HG02763 (cell line): Measurements from ENCODE around the gene NGFR.
"Not testable (repeated sequence)": the region's sequence is repeated elsewhere in the genome, so short reads cannot be mapped to it uniquely, and the experiment has no call there.

ENCODE experiments used
- ATAC-seq: cut with Tn5 transposase; IDR thresholded peaks from one replicate; pipeline ENCODE4 v1.9.1; 2021; ENCODE audit warnings: mild to moderate bottlenecking, moderate library complexity; ENCODE audit not compliant: unreplicated experiment

The NGFR gene

GRCh38 chr17:49494399-49494985 is 601 bp upstream of the NGFR start:
- no peak for ATAC-seq

GRCh38 chr17:49495842-49496182 is 719 bp downstream of the NGFR start:
- no peak for ATAC-seq

GRCh38 chr17:49496183-49496866 is 1.2 kb downstream of the NGFR start:
- no peak for ATAC-seq

- ATAC-seq, result no peak
Observed at GRCh38 chr17:49496867-49497147, 1.7 kb downstream of the NGFR start.

- ATAC-seq, result no peak
Observed at GRCh38 chr17:49497148-49498028, 2.3 kb downstream of the NGFR start.

- no peak for ATAC-seq
Observed at GRCh38 chr17:49498029-49498615, 3.0 kb downstream of the NGFR start.

GRCh38 chr17:49501496-49501895 is 6.4 kb downstream of the NGFR start:
- no peak for ATAC-seq

GRCh38 chr17:49502254-49502653 is 7.2 kb downstream of the NGFR start:
- no peak for ATAC-seq

GRCh38 chr17:49502680-49503079 is 7.6 kb downstream of the NGFR start:
- ATAC-seq, result not testable (repeated sequence)

- ATAC-seq, result no peak
Observed at GRCh38 chr17:49504369-49504768, 9.3 kb downstream of the NGFR start.

- no peak for ATAC-seq
Observed at GRCh38 chr17:49505854-49506253, 10.8 kb downstream of the NGFR start.

GRCh38 chr17:49506282-49506681 is 11.2 kb downstream of the NGFR start:
- no peak for ATAC-seq

GRCh38 chr17:49508061-49508865 is 13.2 kb downstream of the NGFR start:
- ATAC-seq, result no peak

- ATAC-seq, result no peak
Observed at GRCh38 chr17:49508866-49509587, 13.9 kb downstream of the NGFR start.

GRCh38 chr17:49509588-49509917 is 14.5 kb downstream of the NGFR start:
- ATAC-seq, result no peak

- ATAC-seq, result no peak
Observed at GRCh38 chr17:49510059-49510719, 15.1 kb downstream of the NGFR start.

- no peak for ATAC-seq
Observed at GRCh38 chr17:49510720-49511110, 15.6 kb downstream of the NGFR start.

- no peak for ATAC-seq
Observed at GRCh38 chr17:49511810-49512209, 16.7 kb downstream of the NGFR start.

- no peak for ATAC-seq
Observed at GRCh38 chr17:49512296-49513043, 17.4 kb downstream of the NGFR start.
